Mesenchymal stem cell (in vitro differentiated cells and primary cell): ENCODE measurements around the gene ZACN. TPM values are rescaled to one million over a fixed set of nuclear protein-coding genes. Genes with fewer than 3 reads are reported as not detected.

Source experiments
- DNase-seq: peaks from one replicate; pipeline ENCODE4 v3.0.0-alpha.2; 2013
- H2AFZ ChIP-seq: one replicate; pipeline ENCODE4 v1.6.1; 2013; ENCODE audit warnings: low read depth, mild to moderate bottlenecking, control low read depth, inconsistent platforms, low read length, moderate library complexity
- H2AK5ac ChIP-seq: 2 replicates; pipeline ENCODE4 v1.6.1; 2013; ENCODE audit warnings: low read length, moderate library complexity, mild to moderate bottlenecking, inconsistent platforms; ENCODE audit not compliant: severe bottlenecking
- H2BK120ac ChIP-seq: one replicate; pipeline ENCODE4 v1.6.1; 2013; ENCODE audit warnings: low read depth, mild to moderate bottlenecking, inconsistent platforms, low read length, moderate library complexity
- H2BK12ac ChIP-seq, 2 experiments: one replicate each; pipeline ENCODE4 v1.6.1; 2013; ENCODE audit warnings: inconsistent platforms in 2 of 2, low read length in 2 of 2, mild to moderate bottlenecking in 2 of 2, moderate library complexity in 2 of 2, control low read depth in 1 of 2
- H2BK15ac ChIP-seq: one replicate; pipeline ENCODE4 v1.6.1; 2013; ENCODE audit warnings: mild to moderate bottlenecking, low read depth, inconsistent platforms; ENCODE audit not compliant: poor library complexity, severe bottlenecking
- H2BK5ac ChIP-seq: 2 replicates; pipeline ENCODE4 v1.6.1; 2013; ENCODE audit warnings: low read depth, mild to moderate bottlenecking, low read length, control low read depth, inconsistent platforms; ENCODE audit not compliant: poor library complexity, severe bottlenecking
- H3K14ac ChIP-seq, 2 experiments: one replicate each; pipeline ENCODE4 v1.6.1; 2013; ENCODE audit warnings: inconsistent platforms in 2 of 2, low read length in 2 of 2, control low read depth in 1 of 2, mild to moderate bottlenecking in 1 of 2, moderate library complexity in 1 of 2
- H3K18ac ChIP-seq, 2 experiments: one replicate each; pipeline ENCODE4 v1.6.1; 2013; ENCODE audit warnings: inconsistent platforms in 2 of 2, low read length in 2 of 2, control low read depth in 1 of 2, low read depth in 1 of 2, mild to moderate bottlenecking in 1 of 2
- H3K23ac ChIP-seq, 2 experiments: one replicate each; pipeline ENCODE4 v1.6.1; 2013; ENCODE audit warnings: inconsistent platforms in 2 of 2, low read length in 2 of 2, mild to moderate bottlenecking in 2 of 2, moderate library complexity in 2 of 2, control low read depth in 1 of 2
- H3K27ac ChIP-seq: 2 replicates; pipeline ENCODE4 v1.5.1; 2013; ENCODE audit warnings: mild to moderate bottlenecking, moderate library complexity, low read length, control low read depth, inconsistent platforms; ENCODE audit not compliant: poor library complexity, severe bottlenecking
- H3K27me3 ChIP-seq, 2 experiments: 2 replicates each; pipeline versions ENCODE4 v1.6.1 to v1.7.0; 2013; ENCODE audit warnings: low read length in 2 of 2, mild to moderate bottlenecking in 2 of 2, moderate library complexity in 2 of 2, control low read depth in 1 of 2, inconsistent platforms in 1 of 2; ENCODE audit not compliant: control insufficient read depth in 1 of 2, insufficient read depth in 1 of 2
- H3K36me3 ChIP-seq, 2 experiments: 2 replicates each; pipeline versions ENCODE4 v1.6.1 to v1.7.0; 2013; ENCODE audit warnings: low read length in 2 of 2, control low read depth in 1 of 2, inconsistent platforms in 1 of 2, low read depth in 1 of 2, mild to moderate bottlenecking in 1 of 2; ENCODE audit not compliant: insufficient read depth in 2 of 2, control insufficient read depth in 1 of 2
- H3K4ac ChIP-seq, 2 experiments: one replicate each; pipeline ENCODE4 v1.6.1; 2013; ENCODE audit warnings: inconsistent platforms in 2 of 2, low read length in 2 of 2, mild to moderate bottlenecking in 2 of 2, moderate library complexity in 2 of 2, control low read depth in 1 of 2, low read depth in 1 of 2
- H3K4me1 ChIP-seq: 2 replicates; pipeline ENCODE4 v1.6.1; 2013; ENCODE audit warnings: low read depth, low read length, control low read depth; ENCODE audit not compliant: control insufficient read depth, insufficient read depth
- H3K4me2 ChIP-seq: 2 replicates; pipeline ENCODE4 v1.6.1; 2013; ENCODE audit warnings: low read length, mild to moderate bottlenecking, inconsistent platforms; ENCODE audit not compliant: poor library complexity, severe bottlenecking
- H3K4me3 ChIP-seq, 2 experiments: 2 replicates each; pipeline versions ENCODE4 v1.5.1 to v1.7.0; 2013; ENCODE audit warnings: low read length in 2 of 2, mild to moderate bottlenecking in 2 of 2, control low read depth in 1 of 2, low read depth in 1 of 2; ENCODE audit not compliant: insufficient read depth in 1 of 2
- H3K79me1 ChIP-seq: replicated peaks from 2 replicates; pipeline ENCODE4 v1.6.1; 2013; ENCODE audit warnings: mild to moderate bottlenecking, control low read depth, low read length, inconsistent platforms; ENCODE audit not compliant: poor library complexity, severe bottlenecking
- H3K9ac ChIP-seq: 2 replicates; pipeline ENCODE4 v1.7.0; 2013; ENCODE audit warnings: mild to moderate bottlenecking, low read length, moderate library complexity
- H3K9me3 ChIP-seq: 2 replicates; pipeline ENCODE4 v1.7.0; 2013; ENCODE audit warnings: mild to moderate bottlenecking, low read length; ENCODE audit not compliant: control insufficient read depth
- H4K8ac ChIP-seq: one replicate; pipeline ENCODE4 v1.6.1; 2013; ENCODE audit warnings: inconsistent platforms, mild to moderate bottlenecking, low read length, moderate library complexity
- H4K91ac ChIP-seq: one replicate; pipeline ENCODE4 v1.6.1; 2013; ENCODE audit warnings: mild to moderate bottlenecking, low read length, inconsistent platforms
- WGBS: methylation state at CpG from one replicate; pipeline ENCODE4 v1.1.7; 2013; ENCODE audit warnings: mixed read lengths; 5-methylcytosine and 5-hydroxymethylcytosine counted together
- polyA plus RNA-seq, 2 experiments: library from polyadenylated mRNA; stranded (reverse); fragments of 200-250 nt; gene quantifications; one replicate each; pipeline ENCODE4 v1.2.3, GENCODE V29; 2013

Gene ZACN
- 0.03 TPM for polyA plus RNA-seq (2013, experiment 1 of 2)
- not detected for polyA plus RNA-seq (2013, experiment 2 of 2)

DNA sequence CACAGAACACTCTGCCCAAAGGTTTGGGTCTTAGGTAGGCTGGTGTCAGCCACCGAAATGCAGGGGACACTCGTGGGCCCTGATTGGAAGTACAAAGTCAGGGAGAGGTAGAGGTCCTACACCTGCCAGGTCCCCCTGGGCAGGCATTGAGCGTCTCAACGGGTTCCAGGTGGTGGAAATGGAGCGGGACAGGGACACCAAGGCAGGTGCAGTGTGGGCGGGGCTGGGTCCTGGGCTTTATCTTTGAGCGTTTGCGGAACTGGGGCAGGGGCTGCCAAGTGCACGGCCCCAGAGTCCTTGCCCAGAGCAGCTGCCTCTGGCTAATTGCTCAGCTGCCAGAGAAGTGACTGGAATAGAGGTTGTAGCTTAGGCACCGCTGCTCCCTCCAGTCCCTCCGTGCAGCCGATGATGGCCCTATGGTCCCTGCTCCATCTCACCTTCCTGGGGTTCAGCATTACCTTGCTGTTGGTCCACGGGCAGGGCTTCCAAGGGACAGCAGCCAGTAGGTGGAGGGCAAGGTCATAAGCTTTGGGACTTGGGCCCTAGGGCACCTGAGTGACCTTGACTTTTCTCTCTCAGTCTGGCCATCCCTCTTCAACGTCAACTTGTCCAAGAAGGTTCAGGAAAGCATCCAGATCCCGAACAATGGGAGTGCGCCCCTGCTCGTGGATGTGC, at the start of gene ZACN:
TSS of gene ZACN (plus strand) at position 323 of the 675 bp plus-strand sequence. CDS start at position 406, 83 bp downstream.
- Histone ChIP-seq H4K8ac (no peak within 1 kb of the TSS), H3K79me1 (no peaks in the 10 kb centered on the region), H3K18ac (no peak within 1 kb of the TSS), H3K4ac (no peak within 1 kb of the TSS), H3K14ac (no peak within 1 kb of the TSS), H3K27me3 (peaks cover 63 to 71% of the 10 kb centered on the region in 2 experiments), H4K91ac (no peak within 1 kb of the TSS), H2BK120ac (no peak within 1 kb of the TSS), H2AK5ac (no peak within 1 kb of the TSS), H3K36me3 (peaks cover 15 to 27% of the 10 kb centered on the region in 2 experiments), H3K23ac (peak within 1 kb of the TSS in 1 of 2 experiments; percentile 83), H3K9me3 (no peaks in the 10 kb centered on the region), H3K27ac (no peak within 1 kb of the TSS), H3K4me2 (no peak within 1 kb of the TSS), H3K9ac (no peak within 1 kb of the TSS), H2BK12ac (no peak within 1 kb of the TSS), H2BK5ac (no peak within 1 kb of the TSS), H3K4me1 (peaks cover 49% of the 10 kb centered on the region), H3K4me3 (no peak within 1 kb of the TSS), H2BK15ac (no peak within 1 kb of the TSS), H2AFZ (no peak within 1 kb of the TSS)
- 94% methylated on average over 17 of the region's 17 CpGs for WGBS
- DNase-seq: no peak

DNA sequence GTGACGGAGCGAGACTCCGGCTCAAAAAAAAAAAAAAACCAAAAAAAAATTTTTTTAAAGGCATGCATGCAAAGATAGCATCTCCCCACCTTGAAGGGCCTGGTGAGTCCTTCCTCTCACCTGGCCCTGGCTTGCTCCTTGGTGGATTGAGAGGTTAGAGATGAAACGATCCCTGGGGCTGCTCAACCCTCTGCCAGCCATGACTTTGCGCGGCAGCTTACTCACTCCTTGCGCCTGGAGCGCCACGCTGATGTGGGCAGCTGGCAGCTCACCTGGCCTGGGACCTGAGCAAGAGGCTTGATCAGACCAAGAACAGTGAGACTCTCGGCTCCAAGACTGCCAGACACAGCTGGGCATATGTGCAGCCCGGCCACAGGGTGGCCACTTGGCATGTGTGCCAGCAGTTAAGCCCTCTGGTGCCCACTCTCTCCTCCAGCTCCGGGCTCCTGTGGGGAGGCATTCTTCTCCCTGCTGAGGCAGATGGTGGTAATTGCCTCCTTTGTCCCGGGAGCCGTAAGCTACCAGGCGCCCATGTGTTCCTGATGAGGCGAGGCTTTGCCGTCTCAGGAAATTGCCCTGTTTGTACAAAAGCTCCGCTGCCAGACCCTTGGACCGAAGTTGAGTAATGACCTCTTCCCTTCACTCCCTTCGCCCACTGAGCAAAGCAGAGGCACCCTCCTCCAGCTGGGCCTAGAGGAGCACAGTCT, 46.8 kb upstream of the ZACN start:
- Histone ChIP-seq H3K18ac (no peak overlapping the region), H3K23ac (no peak overlapping the region), H3K27ac (no peak overlapping the region), H2BK12ac (no peak overlapping the region), H3K9me3 (no peaks in the 10 kb centered on the region), H2BK5ac (no peak overlapping the region), H3K79me1 (no peaks in the 10 kb centered on the region), H3K14ac (no peak overlapping the region), H4K8ac (no peak overlapping the region), H3K4ac (no peak overlapping the region), H2BK15ac (no peak overlapping the region), H3K4me2 (no peak overlapping the region), H4K91ac (no peak overlapping the region), H2BK120ac (no peak overlapping the region), H3K4me3 (no peak overlapping the region), H3K27me3 (no peaks in the 10 kb centered on the region), H3K9ac (no peak overlapping the region), H3K4me1 (peaks cover 25% of the 10 kb centered on the region), H2AK5ac (no peak overlapping the region), H2AFZ (no peak overlapping the region), H3K36me3 (peaks cover 0 to 5% of the 10 kb centered on the region in 2 experiments)
- DNase-seq: no peak
- WGBS: 92% methylated on average over 17 of the region's 20 CpGs

DNA sequence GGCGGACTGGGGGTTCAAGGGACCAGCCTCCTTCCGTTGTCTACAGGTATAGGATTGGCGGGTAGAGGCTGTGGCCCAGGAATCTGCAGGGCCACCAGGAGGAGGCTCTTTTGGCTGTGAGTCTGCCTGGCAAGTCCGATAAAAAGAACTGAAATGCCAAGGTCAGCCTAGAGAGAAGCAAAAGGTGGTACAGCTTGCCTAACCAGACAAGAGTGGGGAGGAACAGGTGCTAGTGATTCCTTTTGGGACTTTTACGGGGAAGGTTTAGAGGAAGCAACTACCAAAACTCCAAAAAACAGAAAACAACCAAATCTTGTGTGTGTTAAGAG, 46.2 kb upstream of the ZACN start:
- H3K4ac ChIP-seq: no peak overlapping the region
- no peak overlapping the region for H3K27ac ChIP-seq
- no peaks in the 10 kb centered on the region for H3K27me3 ChIP-seq
- H3K9me3 ChIP-seq: no peaks in the 10 kb centered on the region
- H4K8ac ChIP-seq: no peak overlapping the region
- 96% methylated on average over 4 of the region's 5 CpGs for WGBS
- peak overlapping the region; percentile 30 for H2AK5ac ChIP-seq
- H2AFZ ChIP-seq: no peak overlapping the region
- H3K18ac ChIP-seq: no peak overlapping the region
- H2BK5ac ChIP-seq: no peak overlapping the region
- no peak for DNase-seq
- H4K91ac ChIP-seq: no peak overlapping the region
- no peak overlapping the region for H3K14ac ChIP-seq
- no peak overlapping the region for H3K4me3 ChIP-seq
- H2BK15ac ChIP-seq: no peak overlapping the region
- H2BK120ac ChIP-seq: no peak overlapping the region
- H3K36me3 ChIP-seq: peaks cover 0 to 5% of the 10 kb centered on the region in 2 experiments
- no peaks in the 10 kb centered on the region for H3K79me1 ChIP-seq
- H3K23ac ChIP-seq: no peak overlapping the region
- no peak overlapping the region for H2BK12ac ChIP-seq
- no peak overlapping the region for H3K9ac ChIP-seq
- H3K4me2 ChIP-seq: no peak overlapping the region
- H3K4me1 ChIP-seq: peaks cover 22% of the 10 kb centered on the region

DNA sequence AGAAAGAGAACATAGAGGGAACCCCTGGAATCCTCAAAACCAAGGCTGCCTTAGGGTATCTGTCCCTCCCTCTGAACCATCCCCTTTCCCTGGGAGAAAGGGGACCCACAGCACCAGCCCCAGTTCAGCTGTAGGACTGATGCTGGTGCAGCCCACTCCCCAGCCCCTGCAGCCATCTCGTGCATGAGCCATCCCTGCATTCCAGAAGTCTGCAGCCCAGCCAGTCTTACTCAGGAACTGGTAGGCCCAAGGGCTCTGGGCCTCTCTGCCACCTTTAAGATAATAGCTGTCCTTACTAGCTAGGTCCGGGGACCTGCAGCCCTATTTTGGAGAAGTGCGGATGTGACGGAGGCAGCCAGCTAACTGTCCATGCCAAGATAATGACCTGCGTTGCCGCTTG, 45.8 kb upstream of the ZACN start:
- Histone ChIP-seq H2BK15ac (no peak overlapping the region), H3K4me3 (no peak overlapping the region)
- 97% methylated on average over 6 of the region's 6 CpGs for whole genome bisulfite sequencing

More for the DNA sequence above, 45.8 kb upstream of the ZACN start:
- Histone ChIP-seq H2BK12ac (no peak overlapping the region), H2AFZ (no peak overlapping the region), H3K4me2 (no peak overlapping the region), H3K36me3 (peaks cover 2 to 5% of the 10 kb centered on the region in 2 experiments), H3K9ac (no peak overlapping the region), H3K18ac (no peak overlapping the region), H4K8ac (no peak overlapping the region), H3K4me1 (peaks cover 22% of the 10 kb centered on the region), H3K23ac (no peak overlapping the region), H2BK5ac (no peak overlapping the region), H3K4ac (no peak overlapping the region), H3K14ac (no peak overlapping the region), H3K27ac (no peak overlapping the region), H4K91ac (no peak overlapping the region), H3K9me3 (no peaks in the 10 kb centered on the region), H3K79me1 (no peaks in the 10 kb centered on the region), H2AK5ac (no peak overlapping the region), H2BK120ac (no peak overlapping the region), H3K27me3 (no peaks in the 10 kb centered on the region)
- DNase-seq: no peak
